IMR-90 (cell line): ENCODE data around the gene IFI30. TPM values are rescaled to one million over a fixed set of nuclear protein-coding genes. Genes with fewer than 3 reads are reported as not detected.

Experiments used
- BHLHE40 ChIP-seq: fragments of 150-350 bp; IDR thresholded peaks from 2 replicates; pipeline ENCODE4 v1.6.1; 2016; ENCODE audit warnings: mild to moderate bottlenecking, low read depth, low read length
- FOS ChIP-seq: fragments of 150-350 bp; IDR thresholded peaks from 2 replicates; pipeline ENCODE4 v1.6.1; 2016; ENCODE audit warnings: low read depth, low read length
- RCOR1 ChIP-seq: IDR thresholded peaks from 2 replicates; pipeline ENCODE4 v1.6.1; 2012; ENCODE audit warnings: mild to moderate bottlenecking, low read length, improper control_type of control experiment; ENCODE audit not compliant: insufficient replicate concordance
- polyA plus RNA-seq, 3 experiments: library from polyadenylated mRNA; depleted of rRNA; stranded (reverse); fragments of >200 nt; gene quantifications; 2 replicates each; pipeline ENCODE4 v1.2.3, GENCODE V29; 2012; ENCODE audit warnings: low replicate concordance in 1 of 3
- total RNA-seq: library from RNA; depleted of rRNA; stranded (reverse); fragments of >200 nt; gene quantifications from 2 replicates; pipeline ENCODE4 v1.2.3, GENCODE V29; 2012

IFI30 gene
- total and polyA plus RNA-seq, 2 of the 4 experiments (the other 2 are of a cell fraction), result 2.3 TPM

DNA sequence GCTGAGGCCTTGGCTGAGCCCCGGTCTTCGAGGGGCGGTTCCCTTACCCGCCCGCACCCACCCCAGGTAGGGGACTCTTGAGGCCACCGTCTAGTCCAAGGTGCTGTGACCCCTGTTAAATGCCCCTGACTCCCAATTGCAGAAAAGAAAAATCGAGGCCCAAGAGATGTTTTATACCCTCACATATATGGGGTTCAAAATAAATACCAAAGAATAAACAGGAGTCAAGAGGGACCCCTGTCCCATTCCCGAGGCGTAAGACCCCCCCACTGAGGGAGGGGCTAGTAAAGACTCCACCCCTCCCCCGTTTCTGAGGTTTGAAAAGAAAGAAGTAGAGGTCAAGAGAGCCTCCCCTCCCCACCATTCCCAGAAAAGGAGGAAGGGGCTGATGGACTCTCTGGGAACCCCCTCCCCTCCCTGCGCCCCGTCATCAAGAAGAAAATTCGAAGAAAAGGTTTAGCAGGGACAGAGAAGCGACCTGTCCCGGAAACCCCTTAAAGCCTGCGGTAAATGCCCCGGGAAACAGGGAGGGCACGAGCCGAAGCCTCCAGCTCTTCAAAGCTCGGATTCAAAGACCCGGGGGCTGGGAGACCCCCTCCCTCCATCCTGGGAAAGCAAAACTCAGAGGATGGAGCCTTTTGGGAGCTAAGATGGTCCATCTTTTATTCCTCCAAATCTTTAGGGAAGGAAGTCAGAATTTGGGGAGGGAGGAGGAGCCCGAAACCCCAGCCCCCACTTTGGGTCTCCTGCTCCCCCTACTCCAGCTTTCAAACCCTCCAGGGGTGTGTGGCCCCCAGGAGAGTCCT lies 31.0 kb downstream of the IFI30 start (continued):
- TF ChIP-seq FOS (no peak), BHLHE40 (no peak; the same call in 1 of the 2 replicates), RCOR1 (no peak)
